BJ (cell line): ENCODE data around the gene EPB41L4A. TPM values are rescaled to one million over a fixed set of nuclear protein-coding genes. Genes with fewer than 3 reads are reported as not detected.

Experiments used
- CTCF ChIA-PET: fragments of 350-600 bp; formaldehyde crosslinking; extraction: SDS; loops from one replicate; lab custom pipeline; 2021; ENCODE audit warnings: antibody characterized with exemption, inconsistent platforms; lab: Yijun Ruan, JAX
- POLR2A ChIA-PET: fragments of 300-600 bp; sonication (Branson Sonifier 250); formaldehyde crosslinking; extraction: SDS; loops from one replicate; lab custom pipeline; 2021; ENCODE audit warnings: antibody characterized with exemption; lab: Charles Lee
- DNase-seq: peaks from one replicate; pipeline ENCODE4 v3.0.0-alpha.2; 2011; ENCODE audit warnings: low read depth
- H3K27me3 ChIP-seq: 2 replicates; pipeline ENCODE4 v1.6.0; 2011; ENCODE audit warnings: low read length; ENCODE audit not compliant: control insufficient read depth, insufficient read depth
- H3K36me3 ChIP-seq: 2 replicates; pipeline ENCODE4 v1.5.1; 2011; ENCODE audit warnings: low read length; ENCODE audit not compliant: control insufficient read depth, insufficient read depth
- H3K4me3 ChIP-seq: 2 replicates; pipeline ENCODE4 v1.5.1; 2011; ENCODE audit warnings: low read depth, mild to moderate bottlenecking, control low read depth, low read length
- CTCF ChIP-seq: IDR thresholded peaks from 2 replicates; pipeline ENCODE4 v1.5.1; 2011; ENCODE audit warnings: low read depth, mild to moderate bottlenecking, control low read depth, inconsistent platforms, low read length, moderate library complexity; ENCODE audit not compliant: insufficient read depth
- polyA plus RNA-seq: library from polyadenylated mRNA; depleted of rRNA; stranded (reverse); fragments of >200 nt; gene quantifications from 2 replicates; pipeline ENCODE4 v1.2.3, GENCODE V29; 2011

The EPB41L4A gene
- polyA plus RNA-seq, 1 experiment = 0.04 TPM

DNA sequence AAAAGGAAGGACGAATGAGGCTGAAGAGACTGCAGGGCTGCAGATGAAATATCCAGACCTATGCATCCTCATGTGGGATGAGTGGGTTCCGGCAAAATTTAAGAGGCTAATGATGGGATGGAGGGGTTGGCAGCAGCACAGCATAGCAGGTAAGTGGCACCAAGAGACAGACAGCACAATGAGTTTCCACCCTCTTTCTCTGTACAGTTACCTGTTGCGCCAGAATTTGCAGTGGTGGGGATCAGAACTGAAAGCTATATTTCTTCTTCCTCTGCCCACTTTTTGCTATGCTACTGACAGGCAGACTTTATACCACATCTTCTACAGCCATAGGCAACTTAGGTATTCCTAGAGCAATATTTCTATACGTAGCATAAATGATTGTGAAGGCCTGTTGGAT lies 227.0 kb downstream of the EPB41L4A start:
- peaks cover 5% of the 10 kb centered on the region; the same call in 1 of the 2 replicates for H3K27me3 ChIP-seq
- H3K36me3 ChIP-seq = no peaks in the 10 kb centered on the region
- TF ChIP-seq CTCF = no peak
- no peak overlapping the region for H3K4me3 ChIP-seq
- ChIA-PET POLR2A (no interaction called here), CTCF (interaction anchor here (1.1 kb wide), 1 partner anchor 19 kb away, joined by 3 read pairs; no protein-coding TSS in a partner anchor)
- no peak for DNase-seq

DNA sequence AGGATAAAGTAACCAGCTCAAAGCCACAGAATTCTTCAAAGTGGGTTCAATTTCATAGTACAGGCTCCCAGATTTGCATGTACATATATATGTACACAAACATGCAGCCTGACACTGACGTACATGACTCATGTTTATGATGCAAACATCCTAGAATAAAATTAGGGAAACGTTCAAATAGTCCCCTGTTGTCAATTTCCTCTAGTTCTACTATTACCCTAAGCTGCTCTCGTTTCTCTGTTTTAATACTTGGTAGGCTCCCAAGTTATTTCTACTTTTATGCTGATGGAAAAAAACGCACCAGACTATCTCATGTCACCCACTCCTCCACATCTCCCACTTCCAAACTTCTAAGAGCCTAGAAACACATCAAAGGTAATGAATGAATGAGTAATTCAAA lies 229.7 kb downstream of the EPB41L4A start:
- Histone ChIP-seq H3K4me3 (no peak overlapping the region), H3K36me3 (no peaks in the 10 kb centered on the region), H3K27me3 (peaks cover 5% of the 10 kb centered on the region; the same call in 1 of the 2 replicates)
- POLR2A ChIA-PET = no interaction called here
- no peak for DNase-seq
- no peak for TF ChIP-seq CTCF
- CTCF ChIA-PET = interaction anchor here (1.2 to 1.8 kb wide), 2 partner anchors 23 to 194 kb away, joined by 3 to 4 read pairs; no protein-coding TSS in a partner anchor

GRCh38 chr5:112186401-112186990 lies 232.6 kb downstream of the EPB41L4A start:
- CTCF ChIA-PET = interaction anchor here (0.6 to 1.0 kb wide), 4 partner anchors 11 to 1027 kb away, joined by 3 to 7 read pairs (median 4); no protein-coding TSS in a partner anchor

GRCh38 chr5:112183874-112184273 lies 235.2 kb downstream of the EPB41L4A start:
- no peak for TF ChIP-seq CTCF
- H3K27me3 ChIP-seq = no peaks in the 10 kb centered on the region
- no peaks in the 10 kb centered on the region for H3K36me3 ChIP-seq
- H3K4me3 ChIP-seq = no peak overlapping the region
- POLR2A ChIA-PET = no interaction called here
- CTCF ChIA-PET = interaction anchor here (0.7 to 1.5 kb wide), 3 partner anchors 9 to 1028 kb away, joined by 3 to 7 read pairs (median 3); no protein-coding TSS in a partner anchor
- DNase-seq = no peak

More at GRCh38 chr5:112186401-112186990, 232.6 kb downstream of the EPB41L4A start:
- Histone ChIP-seq H3K36me3 (no peaks in the 10 kb centered on the region), H3K4me3 (no peak overlapping the region), H3K27me3 (no peaks in the 10 kb centered on the region)
- TF ChIP-seq CTCF = peak; percentile 71
- POLR2A ChIA-PET = no interaction called here
- no peak for DNase-seq

GRCh38 chr5:112183103-112183711 lies 235.9 kb downstream of the EPB41L4A start:
- CTCF ChIA-PET = interaction anchor here (0.6 to 1.5 kb wide), 2 partner anchors 8 to 659 kb away, joined by 3 read pairs; no protein-coding TSS in a partner anchor

More at GRCh38 chr5:112183103-112183711, 235.9 kb downstream of the EPB41L4A start:
- POLR2A ChIA-PET = no interaction called here
- H3K36me3 ChIP-seq = no peaks in the 10 kb centered on the region
- no peak for TF ChIP-seq CTCF
- DNase-seq = no peak
- no peak overlapping the region for H3K4me3 ChIP-seq
- no peaks in the 10 kb centered on the region for H3K27me3 ChIP-seq
